Measurements from ENCODE around the gene MYEF2. TPM values are rescaled to one million over a fixed set of nuclear protein-coding genes. Genes with fewer than 3 reads are reported as not detected.

MYEF2 gene
- total and polyA plus RNA-seq, 2 of the 8 experiments (the other 6 are each of a cell fraction or from before 2014, with no cell fraction given), result 18.9 to 79.2 TPM

DNA sequence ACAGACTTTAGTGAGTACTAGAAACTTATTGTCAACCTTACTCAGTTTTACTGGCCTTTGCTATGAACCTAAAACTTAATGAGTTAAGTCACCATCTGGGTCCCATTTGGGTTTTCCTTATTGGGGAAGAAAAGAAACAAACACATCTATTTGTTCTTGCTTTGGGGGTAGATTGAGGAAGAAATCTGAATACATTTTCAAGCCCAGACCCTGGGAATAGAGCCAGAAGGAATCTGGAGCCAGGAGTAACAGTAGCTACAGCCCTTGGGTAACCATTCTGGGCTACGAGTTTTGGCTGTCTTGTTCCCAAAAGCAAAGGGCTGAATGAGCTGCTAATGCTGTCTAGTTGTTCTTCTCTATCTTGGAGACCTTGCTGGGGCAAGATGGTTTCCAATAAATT lies 44.5 kb upstream of the MYEF2 start:
- no peak overlapping the region for H4K8ac ChIP-seq (ENCODE audit: extremely low read depth, insufficient read depth, low read length)
- no peak for FAIRE-seq
- H4K20me1 ChIP-seq (replicated peaks in 1 of 2; ENCODE audit: control insufficient read depth in 1 of 2, insufficient read depth in 2 of 2, low read length in 2 of 2), result no peaks in the 10 kb centered on the region
- H2BK120ac ChIP-seq (replicated peaks; ENCODE audit: low read depth, low read length), result no peak overlapping the region
- TF ChIP-seq RFX5 (IDR thresholded peaks at IDR 0.05; ENCODE audit: borderline replicate concordance, low read depth, low read length) (no peak), YY1 (IDR thresholded peaks at IDR 0.05; ENCODE audit: low read depth, low read length) (no peak), MAFK (IDR thresholded peaks at IDR 0.05; ENCODE audit: low read depth, low read length) (no peak)
- H3K79me1 ChIP-seq (ENCODE audit: low read depth, low read length), result no peaks in the 10 kb centered on the region
- H3K23me2 ChIP-seq (ENCODE audit: low read depth, low read length), result no peaks in the 10 kb centered on the region
- no peak overlapping the region for H2AFZ ChIP-seq (ENCODE audit: low read length)
- no peak overlapping the region for H3K56ac ChIP-seq (replicated peaks; ENCODE audit: insufficient read length, low read depth, low read length)
- H4K91ac ChIP-seq (replicated peaks; ENCODE audit: insufficient read length, low read length), result no peak overlapping the region
- no peak overlapping the region for H2AK5ac ChIP-seq (ENCODE audit: low read depth, low read length)
- H3K79me2 ChIP-seq (ENCODE audit: control insufficient read depth in 1 of 2, insufficient read depth in 2 of 2, low read length in 2 of 2), result no peaks in the 10 kb centered on the region
- DNase-seq (ENCODE audit: low read depth in 1 of 2, low spot score in 2 of 2), result no peak
- H3K36me3 ChIP-seq (ENCODE audit: control insufficient read depth in 2 of 4, insufficient read depth in 4 of 4, low read length in 3 of 4), result no peaks in the 10 kb centered on the region
- H2BK15ac ChIP-seq (ENCODE audit: low read length), result no peak overlapping the region
- ChIA-PET CTCF (ENCODE audit: partially characterized antibody) (interaction anchor here (0.9 to 2.5 kb wide), 6 partner anchors 9 to 63 kb away, joined by 3 to 6 read pairs (median 4); no protein-coding TSS in a partner anchor), POLR2A (ENCODE audit: partially characterized antibody) (no interaction called here)
- H3K4ac ChIP-seq (replicated peaks; ENCODE audit: insufficient read length, low read depth, low read length), result no peak overlapping the region
- H3K4me3 ChIP-seq (ENCODE audit: extremely low read depth in 1 of 4, insufficient read depth in 2 of 4, low read depth in 3 of 4, low read length in 4 of 4), result no peak overlapping the region
- H3K27me3 ChIP-seq (replicated peaks in 1 of 4; ENCODE audit: control insufficient read depth in 3 of 4, extremely low read depth in 1 of 4, insufficient read depth in 3 of 4, low read length in 3 of 4), result no peaks in the 10 kb centered on the region
- H2BK12ac ChIP-seq (ENCODE audit: low read depth, low read length), result no peak overlapping the region
- H3K9ac ChIP-seq (replicated peaks in 1 of 4; ENCODE audit: extremely low read depth in 1 of 4, low read depth in 3 of 4, low read length in 3 of 4), result no peak overlapping the region
- no peaks in the 10 kb centered on the region for H3K9me3 ChIP-seq (ENCODE audit: insufficient read depth in 2 of 2, low read depth in 1 of 2, low read length in 1 of 2)
- H4K5ac ChIP-seq (ENCODE audit: insufficient read length, low read depth, low read length), result no peak overlapping the region
- no peak overlapping the region for H3K4me2 ChIP-seq (ENCODE audit: insufficient read depth in 1 of 2, low read depth in 2 of 2, low read length in 2 of 2)
- no peak overlapping the region for H3K23ac ChIP-seq (ENCODE audit: insufficient read length)
- WGBS, 2 experiments (ENCODE audit: extremely low coverage in 1 of 2, insufficient coverage in 1 of 2, insufficient read length in 1 of 2, insufficient replicate concordance in 2 of 2, low coverage in 1 of 2, low lambda C conversion rate in 2 of 2, missing lambda C conversion rate in 1 of 2), result 71% methylated on average over 1 of the region's 1 CpG; no CpG with 5 or more reads in 1 of the 2 experiments
- H3K14ac ChIP-seq (ENCODE audit: insufficient read length), result no peak overlapping the region
- no peak overlapping the region for H3K18ac ChIP-seq (ENCODE audit: extremely low read depth, low read length)
- no peaks in the 10 kb centered on the region for H3K4me1 ChIP-seq (replicated peaks in 1 of 4; ENCODE audit: control insufficient read depth in 3 of 4, insufficient read depth in 4 of 4, low read length in 3 of 4)
- no peak overlapping the region for H2BK20ac ChIP-seq (ENCODE audit: low read length)
- no peak overlapping the region for H2BK5ac ChIP-seq (ENCODE audit: low read depth, low read length)
- H3K27ac ChIP-seq (ENCODE audit: low read depth, low read length), result no peak overlapping the region
